ENCODE data around the gene SMPD2.

The SMPD2 gene

GRCh38 chr6:109449795-109450673 lies 9.5 kb downstream of the SMPD2 start:
- no peak for TF ChIP-seq CTCF (IDR thresholded peaks at IDR 0.05; ENCODE audit: insufficient read depth, low read depth, low read length, missing control alignments)
- no peak for DNase-seq (ENCODE audit: low read depth)
- no peak overlapping the region for H3K4me3 ChIP-seq (ENCODE audit: low read depth, low read length)

GRCh38 chr6:109450801-109451200 lies 10.3 kb downstream of the SMPD2 start:
- DNase-seq (ENCODE audit: low read depth) = no peak
- no peak overlapping the region for H3K4me3 ChIP-seq (ENCODE audit: low read depth, low read length)
- no peak for TF ChIP-seq CTCF (IDR thresholded peaks at IDR 0.05; ENCODE audit: insufficient read depth, low read depth, low read length, missing control alignments)

- no peak overlapping the region for H3K4me3 ChIP-seq (ENCODE audit: low read depth, low read length)
- DNase-seq (ENCODE audit: low read depth) = no peak
- no peak for TF ChIP-seq CTCF (IDR thresholded peaks at IDR 0.05; ENCODE audit: insufficient read depth, low read depth, low read length, missing control alignments)
Measured at GRCh38 chr6:109451376-109451775, 10.9 kb downstream of the SMPD2 start.

- DNase-seq (ENCODE audit: low read depth) = no peak
- no peak for TF ChIP-seq CTCF (IDR thresholded peaks at IDR 0.05; ENCODE audit: insufficient read depth, low read depth, low read length, missing control alignments)
- no peak overlapping the region for H3K4me3 ChIP-seq (ENCODE audit: low read depth, low read length)
Measured at GRCh38 chr6:109452181-109452580, 11.7 kb downstream of the SMPD2 start.

- H3K4me3 ChIP-seq (ENCODE audit: low read depth, low read length) = no peak overlapping the region
- DNase-seq (ENCODE audit: low read depth) = no peak
- TF ChIP-seq CTCF (IDR thresholded peaks at IDR 0.05; ENCODE audit: insufficient read depth, low read depth, low read length, missing control alignments) = no peak
Measured at GRCh38 chr6:109453156-109453555, 12.6 kb downstream of the SMPD2 start.

- TF ChIP-seq CTCF (IDR thresholded peaks at IDR 0.05; ENCODE audit: insufficient read depth, low read depth, low read length, missing control alignments) = no peak
- peak overlapping the region; percentile 86 for H3K4me3 ChIP-seq (ENCODE audit: low read depth, low read length)
- no peak for DNase-seq (ENCODE audit: low read depth)
Measured at GRCh38 chr6:109453594-109454495, 13.3 kb downstream of the SMPD2 start.
